K562 treated with DMSO at 1 percent for 24 hours (cell line): ENCODE results near the gene GRIK5. TPM values are rescaled to one million over a fixed set of nuclear protein-coding genes. Genes with fewer than 3 reads are reported as not detected.

Experiments
- total RNA-seq: library from RNA; unstranded; fragments of 300-600 nt; gene quantifications from 2 replicates; pipeline ENCODE4 v1.2.3, GENCODE V29; 2022; ENCODE audit warnings: low read depth; ENCODE audit not compliant: insufficient read depth

Gene GRIK5
- total RNA-seq, result 3.0 and 3.6 TPM in 2 replicates

DNA sequence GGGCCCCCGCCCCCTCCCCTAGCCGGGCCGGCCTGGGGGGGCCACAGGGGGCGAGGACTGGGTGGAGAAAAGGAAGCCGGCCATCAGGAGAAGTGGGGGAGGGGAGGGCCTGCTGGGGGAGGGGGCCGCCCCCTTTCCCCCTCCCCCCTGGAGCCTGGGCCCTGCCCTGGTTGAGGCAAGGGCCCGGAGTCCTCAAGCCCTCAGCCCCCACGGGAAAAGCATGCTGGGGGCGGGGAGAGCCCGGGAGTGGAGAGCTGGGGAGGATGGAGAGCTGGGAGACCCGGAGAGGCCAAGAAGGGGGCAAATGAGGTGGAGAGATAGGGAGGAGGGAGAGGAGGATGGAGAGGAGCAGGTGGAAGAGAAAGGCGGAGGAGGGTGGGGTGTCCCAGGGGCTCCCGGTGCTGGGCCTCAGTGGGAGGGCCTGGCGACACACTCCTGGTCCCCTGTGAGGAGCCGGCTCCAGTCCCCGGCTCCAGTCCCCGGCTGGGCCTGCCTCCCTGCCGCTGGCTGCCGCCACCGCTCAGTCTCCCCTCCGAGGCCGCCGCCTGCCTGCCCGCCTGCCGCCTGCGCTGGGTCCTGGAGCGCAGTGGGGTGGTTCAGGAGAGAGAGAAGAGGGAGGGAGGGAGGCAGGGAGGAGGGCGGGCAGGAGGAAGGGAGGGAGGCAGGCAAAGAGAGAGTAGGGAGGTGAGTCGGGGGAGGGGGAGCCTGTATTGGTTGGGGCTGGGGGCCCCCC is at the start of gene GRIK5:
GRIK5 (minus strand) TSS at position 588 of the 733 bp plus-strand sequence. CDS start 4,436 bp downstream, outside the sequence.

GRCh38 chr19:42075616-42076379 is 5.8 kb upstream of the GRIK5 start, which contains the start of gene ZNF574:
ZNF574 (plus strand) TSS chr19:42076166; CDS start chr19:42078607, 2,441 bp downstream.

DNA sequence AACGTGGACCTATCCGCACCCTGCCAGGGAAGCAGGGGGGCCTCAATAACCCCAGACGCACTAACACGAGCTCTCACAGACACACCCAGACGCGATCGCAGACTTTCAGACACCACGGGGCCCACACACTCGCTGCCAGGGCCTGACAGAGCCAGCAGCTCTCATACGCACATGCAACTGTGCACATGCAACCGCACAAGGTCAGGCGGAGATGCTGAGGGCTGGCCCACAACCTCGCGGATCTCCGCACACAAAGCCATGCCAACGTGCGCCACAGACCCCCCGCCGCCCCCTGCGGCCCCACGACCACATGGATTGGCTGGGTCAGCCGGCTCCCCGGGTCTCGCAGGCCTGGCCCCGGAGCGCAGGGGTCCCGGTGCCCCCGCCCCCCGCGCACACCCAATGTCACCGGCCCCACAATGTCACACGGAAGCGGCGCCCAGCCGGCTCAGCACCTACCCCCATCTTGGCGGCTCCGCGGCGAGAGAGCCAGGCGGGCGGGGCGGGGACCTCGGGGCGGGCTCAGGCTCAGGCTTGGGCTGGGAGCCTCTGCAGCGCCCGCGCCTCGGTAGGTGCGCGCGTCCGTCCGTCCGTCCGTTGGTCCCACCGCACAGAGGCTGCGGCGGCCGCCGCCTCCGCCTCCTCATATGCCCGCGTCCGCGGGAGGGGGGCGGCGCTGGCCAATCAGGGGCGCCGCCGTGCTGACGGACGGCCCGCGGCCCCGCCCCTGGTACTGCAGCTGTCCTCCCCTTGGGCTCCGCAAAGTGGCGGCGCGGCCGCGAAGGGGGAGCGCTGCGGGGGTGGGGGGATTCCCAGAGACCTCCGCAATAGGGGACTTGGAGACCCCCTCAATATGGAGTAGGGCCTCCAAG is 76.2 kb downstream of the GRIK5 start, which contains the start of gene ATP1A3:
ATP1A3 (minus strand) TSS at position 619 of the 872 bp plus-strand sequence; CDS start at position 465, 154 bp downstream.

GRCh38 chr19:41959056-41960053 is 110.7 kb downstream of the GRIK5 start, which contains the start of gene RABAC1:
RABAC1 (minus strand) TSS chr19:41959321; CDS start chr19:41959292, 29 bp downstream.

Other genes with a start within 250 kb of the GRIK5 start
- not detected in 2 replicates for gene LYPD4, start 225.5 kb downstream of the GRIK5 start, total RNA-seq
- not detected in 2 replicates for gene DMRTC2, start 225.2 kb downstream of the GRIK5 start, total RNA-seq
- gene RPS19, start 210.0 kb downstream of the GRIK5 start, total RNA-seq, result 4,149 and 4,184 TPM in 2 replicates
- gene CD79A, start 192.9 kb downstream of the GRIK5 start, total RNA-seq, result 0.39 and 0.59 TPM in 2 replicates
- gene ARHGEF1, start 187.0 kb downstream of the GRIK5 start, total RNA-seq, result 131 and 143 TPM in 2 replicates
- gene ERFL, start 141.8 kb downstream of the GRIK5 start, total RNA-seq, result 0.82 and 1.1 TPM in 2 replicates
- 194 and 196 TPM in 2 replicates for gene RABAC1, start 110.9 kb downstream of the GRIK5 start, total RNA-seq
- 0.96 and 1.1 TPM in 2 replicates for gene ATP1A3, start 76.0 kb downstream of the GRIK5 start, total RNA-seq
- gene ZNF574, start 6.0 kb upstream of the GRIK5 start, total RNA-seq, result 31.0 and 34.9 TPM in 2 replicates
- gene POU2F2, start 62.2 kb upstream of the GRIK5 start, total RNA-seq, result 0.97 and 1.0 TPM in 2 replicates
- 65.1 and 72.9 TPM in 2 replicates for gene DEDD2, start 147.5 kb upstream of the GRIK5 start, total RNA-seq
- gene ZNF526, start 150.1 kb upstream of the GRIK5 start, total RNA-seq, result 12.7 and 13.4 TPM in 2 replicates
- gene GSK3A, start 172.4 kb upstream of the GRIK5 start, total RNA-seq, result 87.2 and 94.2 TPM in 2 replicates
- 61.5 and 62.7 TPM in 2 replicates for gene ERF, start 184.9 kb upstream of the GRIK5 start, total RNA-seq
- 51.8 and 58.5 TPM in 2 replicates for gene CIC, start 199.0 kb upstream of the GRIK5 start, total RNA-seq
- gene PRR19, start 231.9 kb upstream of the GRIK5 start, total RNA-seq, result 0.42 and 0.78 TPM in 2 replicates
- gene PAFAH1B3, start 232.4 kb upstream of the GRIK5 start, total RNA-seq, result 126 and 144 TPM in 2 replicates
- 0.80 TPM in 1 of 2 replicates, not detected in the other for gene TMEM145, start 243.1 kb upstream of the GRIK5 start, total RNA-seq